ENCODE data around the gene SERGEF.

The SERGEF gene

GRCh38 chr11:17853280-17853679 is 159.6 kb downstream of the SERGEF start:
- DNase-seq = no peak

- no peak for DNase-seq
Observed at GRCh38 chr11:17852246-17852645, 160.6 kb downstream of the SERGEF start.

GRCh38 chr11:17851697-17852096 is 161.2 kb downstream of the SERGEF start:
- DNase-seq = no peak

GRCh38 chr11:17850336-17850735 is 162.5 kb downstream of the SERGEF start:
- DNase-seq = no peak

- no peak for DNase-seq
Observed at GRCh38 chr11:17848715-17849114, 164.1 kb downstream of the SERGEF start.

GRCh38 chr11:17846852-17847453 is 165.9 kb downstream of the SERGEF start:
- no peak for DNase-seq

- DNase-seq = no peak
Observed at GRCh38 chr11:17845431-17845881, 167.4 kb downstream of the SERGEF start.

- DNase-seq = no peak
Observed at GRCh38 chr11:17840101-17840548, 172.7 kb downstream of the SERGEF start.

- no peak for DNase-seq
Observed at GRCh38 chr11:17839450-17839849, 173.4 kb downstream of the SERGEF start.

GRCh38 chr11:17838102-17838501 is 174.7 kb downstream of the SERGEF start:
- DNase-seq = no peak

- DNase-seq = no peak
Observed at GRCh38 chr11:17831883-17832282, 181.0 kb downstream of the SERGEF start.

- DNase-seq = no peak
Observed at GRCh38 chr11:17831228-17831627, 181.6 kb downstream of the SERGEF start.

- no peak for DNase-seq
Observed at GRCh38 chr11:17828311-17828751, 184.5 kb downstream of the SERGEF start.

- DNase-seq = peak; percentile 34
Observed at GRCh38 chr11:17827006-17827405, 185.8 kb downstream of the SERGEF start.

GRCh38 chr11:17822401-17822781 is 190.5 kb downstream of the SERGEF start:
- DNase-seq = no peak

- DNase-seq = no peak
Observed at GRCh38 chr11:17821648-17822400, 191.0 kb downstream of the SERGEF start.

GRCh38 chr11:17816232-17816931 is 196.5 kb downstream of the SERGEF start:
- no peak for DNase-seq

- no peak for DNase-seq
Observed at GRCh38 chr11:17814546-17814945, 198.3 kb downstream of the SERGEF start.

GRCh38 chr11:17813391-17814059 is 199.3 kb downstream of the SERGEF start:
- DNase-seq = no peak

- peak; percentile 29 for DNase-seq
Observed at GRCh38 chr11:17812865-17813187, 200.0 kb downstream of the SERGEF start.

- peak; percentile 29 for DNase-seq
Observed at GRCh38 chr11:17812091-17812864, 200.6 kb downstream of the SERGEF start.

- no peak for DNase-seq
Observed at GRCh38 chr11:17811352-17811751, 201.5 kb downstream of the SERGEF start.

GRCh38 chr11:17810746-17811145 is 202.1 kb downstream of the SERGEF start:
- DNase-seq = no peak

Data from NCI-H1092 (cell line).